ENCODE measurements around the gene DSP. TPM values are rescaled to one million over a fixed set of nuclear protein-coding genes. Genes with fewer than 3 reads are reported as not detected.

Gene DSP
- total RNA-seq, 2 donors from 2014 or later, result 121 to 229 TPM

- Histone ChIP-seq H3K4me1 (no peaks in the 10 kb centered on the region), H3K27ac (no peak overlapping the region), H3K9me3 (no peaks in the 10 kb centered on the region), H3K27me3 (no peaks in the 10 kb centered on the region), H3K36me3 (no peaks in the 10 kb centered on the region), H3K4me3 (no peak overlapping the region)
- TF ChIP-seq CTCF (IDR thresholded peaks at IDR 0.05), result no peak
- no peak for DNase-seq (ENCODE audit: low spot score)
These were observed 40.7 kb upstream of the DSP start for GRCh38 chr6:7500752-7501282.

- TF ChIP-seq CTCF (IDR thresholded peaks at IDR 0.05), result no peak
- Histone ChIP-seq H3K27me3 (no peaks in the 10 kb centered on the region), H3K27ac (no peak overlapping the region), H3K9me3 (no peaks in the 10 kb centered on the region), H3K4me3 (no peak overlapping the region), H3K36me3 (no peaks in the 10 kb centered on the region), H3K4me1 (no peaks in the 10 kb centered on the region)
- no peak for DNase-seq (ENCODE audit: low spot score)
These were observed 38.7 kb upstream of the DSP start for GRCh38 chr6:7502743-7503142.

- Histone ChIP-seq H3K27me3 (no peaks in the 10 kb centered on the region), H3K4me1 (no peaks in the 10 kb centered on the region), H3K4me3 (no peak overlapping the region), H3K36me3 (no peaks in the 10 kb centered on the region), H3K9me3 (no peaks in the 10 kb centered on the region), H3K27ac (no peak overlapping the region)
- TF ChIP-seq CTCF (IDR thresholded peaks at IDR 0.05), result no peak
- no peak for DNase-seq (ENCODE audit: low spot score)
These were observed 37.4 kb upstream of the DSP start for GRCh38 chr6:7504041-7504440.

- DNase-seq (ENCODE audit: low spot score), result no peak
- no peak for TF ChIP-seq CTCF (IDR thresholded peaks at IDR 0.05)
- no peaks in the 10 kb centered on the region for H3K4me1 ChIP-seq
These were observed 36.2 kb upstream of the DSP start for GRCh38 chr6:7505189-7505699.

GRCh38 chr6:7507600-7507999 is 33.9 kb upstream of the DSP start:
- H3K4me3 ChIP-seq, result no peak overlapping the region
- DNase-seq (ENCODE audit: low spot score), result no peak
- H3K36me3 ChIP-seq, result no peaks in the 10 kb centered on the region
- no peaks in the 10 kb centered on the region for H3K9me3 ChIP-seq
- H3K27me3 ChIP-seq, result no peaks in the 10 kb centered on the region
- H3K27ac ChIP-seq, result no peak overlapping the region
- no peaks in the 10 kb centered on the region for H3K4me1 ChIP-seq
- no peak for TF ChIP-seq CTCF (IDR thresholded peaks at IDR 0.05)

More at GRCh38 chr6:7505189-7505699, 36.2 kb upstream of the DSP start:
- no peak overlapping the region for H3K4me3 ChIP-seq
- H3K27ac ChIP-seq, result no peak overlapping the region
- H3K27me3 ChIP-seq, result no peaks in the 10 kb centered on the region
- no peaks in the 10 kb centered on the region for H3K9me3 ChIP-seq
- H3K36me3 ChIP-seq, result no peaks in the 10 kb centered on the region

- Histone ChIP-seq H3K9me3 (no peaks in the 10 kb centered on the region), H3K36me3 (no peaks in the 10 kb centered on the region), H3K4me1 (no peaks in the 10 kb centered on the region), H3K27me3 (no peaks in the 10 kb centered on the region), H3K27ac (no peak overlapping the region), H3K4me3 (no peak overlapping the region)
- DNase-seq (ENCODE audit: low spot score), result no peak
- no peak for TF ChIP-seq CTCF (IDR thresholded peaks at IDR 0.05)
These were observed 29.2 kb upstream of the DSP start for GRCh38 chr6:7512320-7512719.

All from right atrium auricular region (tissue), 2 donors.